ENCODE measurements around the gene CYP4A22.
"Not testable (repeated sequence)": the region's sequence is repeated elsewhere in the genome, so short reads cannot be mapped to it uniquely, and the experiment has no call there.

The CYP4A22 gene, protein sequence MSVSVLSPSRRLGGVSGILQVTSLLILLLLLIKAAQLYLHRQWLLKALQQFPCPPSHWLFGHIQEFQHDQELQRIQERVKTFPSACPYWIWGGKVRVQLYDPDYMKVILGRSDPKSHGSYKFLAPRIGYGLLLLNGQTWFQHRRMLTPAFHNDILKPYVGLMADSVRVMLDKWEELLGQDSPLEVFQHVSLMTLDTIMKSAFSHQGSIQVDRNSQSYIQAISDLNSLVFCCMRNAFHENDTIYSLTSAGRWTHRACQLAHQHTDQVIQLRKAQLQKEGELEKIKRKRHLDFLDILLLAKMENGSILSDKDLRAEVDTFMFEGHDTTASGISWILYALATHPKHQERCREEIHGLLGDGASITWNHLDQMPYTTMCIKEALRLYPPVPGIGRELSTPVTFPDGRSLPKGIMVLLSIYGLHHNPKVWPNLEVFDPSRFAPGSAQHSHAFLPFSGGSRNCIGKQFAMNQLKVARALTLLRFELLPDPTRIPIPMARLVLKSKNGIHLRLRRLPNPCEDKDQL

GRCh38 chr1:47137198-47137597 is at the start of gene CYP4A22:
CYP4A22 (plus strand) TSS chr1:47137441; CDS start chr1:47137486, 45 bp downstream.
- in situ Hi-C loops (cut with MboI; ENCODE audit: low sequenced_read_pairs): no loop called here

- in situ Hi-C loops (cut with MboI; ENCODE audit: low sequenced_read_pairs): not testable (repeated sequence)
Measured at GRCh38 chr1:47089356-47089755, 47.9 kb upstream of the CYP4A22 start.

DNA sequence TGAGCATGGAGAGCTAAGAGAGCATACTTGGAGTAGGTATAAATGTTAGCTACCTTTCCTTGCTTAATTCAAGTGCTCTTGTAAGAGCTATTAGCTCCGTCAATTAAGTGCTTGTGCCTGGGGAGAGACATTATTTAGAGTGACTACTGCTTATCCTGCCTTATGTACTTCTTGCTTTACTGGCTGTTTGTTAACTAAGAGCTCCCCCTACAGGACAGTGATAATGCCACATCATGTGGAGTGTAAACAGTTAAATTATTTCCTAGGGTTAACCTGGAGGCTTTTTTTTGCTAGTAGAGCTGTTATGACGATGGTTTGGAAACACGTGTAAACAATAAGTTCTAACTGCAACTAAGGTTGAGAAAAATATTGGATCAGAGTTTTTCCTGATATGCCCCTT is 45.8 kb upstream of the CYP4A22 start:
- in situ Hi-C loops (cut with MboI; ENCODE audit: low sequenced_read_pairs): not testable (repeated sequence)

- in situ Hi-C loops (cut with MboI; ENCODE audit: low sequenced_read_pairs): no loop called here
Measured at GRCh38 chr1:47104816-47105215, 32.4 kb upstream of the CYP4A22 start.

GRCh38 chr1:47106792-47107191 is 30.4 kb upstream of the CYP4A22 start:
- in situ Hi-C loops (cut with MboI; ENCODE audit: low sequenced_read_pairs): no loop called here

DNA sequence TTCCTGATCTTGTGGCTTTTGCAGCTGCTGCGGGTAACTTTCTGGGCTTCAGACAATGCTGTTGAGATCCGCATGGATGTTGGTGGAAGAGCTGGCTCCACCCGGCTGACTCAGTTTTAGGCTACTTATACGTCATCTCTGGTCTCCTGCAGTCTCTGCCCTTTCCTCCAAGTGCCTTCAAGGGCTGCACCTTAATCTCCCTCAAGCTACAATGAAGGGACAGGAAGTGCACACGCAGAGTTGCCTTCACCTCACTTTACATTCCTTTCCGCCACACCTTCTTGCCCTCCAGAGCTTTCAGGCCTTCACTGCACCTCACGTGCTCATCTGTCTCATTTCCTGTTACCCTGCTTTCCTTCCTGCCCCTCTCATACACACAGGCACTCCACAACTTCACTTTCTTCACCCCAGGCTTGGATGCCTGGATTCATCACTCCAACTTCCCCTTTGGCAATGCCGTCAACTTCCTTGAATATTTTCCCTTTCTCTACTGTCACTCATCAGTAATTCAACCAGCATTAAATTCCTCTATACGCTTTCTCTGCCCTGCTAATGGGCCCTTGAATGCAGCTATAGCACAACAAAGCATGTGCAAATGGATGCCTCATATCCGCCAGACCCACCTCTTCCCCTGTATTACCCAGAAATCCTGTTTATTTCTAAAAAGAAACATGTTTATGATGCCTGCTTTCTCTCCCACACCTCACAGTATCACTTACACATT is 29.2 kb upstream of the CYP4A22 start:
- in situ Hi-C loops (cut with MboI; ENCODE audit: low sequenced_read_pairs): not testable (repeated sequence)

DNA sequence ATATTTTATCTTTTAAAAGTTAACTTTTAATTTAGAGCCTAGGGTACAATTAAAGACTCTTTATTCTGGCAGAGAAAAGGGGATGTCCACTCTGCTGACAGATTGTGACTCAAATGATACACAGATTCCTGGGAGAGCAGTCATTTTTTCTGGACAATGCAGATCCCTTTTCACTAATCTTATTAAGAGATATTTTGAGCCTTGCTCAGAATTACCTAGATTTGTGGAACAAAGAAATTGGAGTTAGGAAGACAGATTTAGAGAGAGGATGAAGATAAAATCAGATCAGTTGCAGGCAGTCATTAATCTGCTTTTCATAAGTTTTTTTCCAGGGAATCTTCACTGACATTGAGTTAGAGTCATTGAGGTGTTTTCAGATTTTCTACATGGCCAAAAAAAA is 27.8 kb upstream of the CYP4A22 start:
- in situ Hi-C loops (cut with MboI; ENCODE audit: low sequenced_read_pairs): not testable (repeated sequence)

DNA sequence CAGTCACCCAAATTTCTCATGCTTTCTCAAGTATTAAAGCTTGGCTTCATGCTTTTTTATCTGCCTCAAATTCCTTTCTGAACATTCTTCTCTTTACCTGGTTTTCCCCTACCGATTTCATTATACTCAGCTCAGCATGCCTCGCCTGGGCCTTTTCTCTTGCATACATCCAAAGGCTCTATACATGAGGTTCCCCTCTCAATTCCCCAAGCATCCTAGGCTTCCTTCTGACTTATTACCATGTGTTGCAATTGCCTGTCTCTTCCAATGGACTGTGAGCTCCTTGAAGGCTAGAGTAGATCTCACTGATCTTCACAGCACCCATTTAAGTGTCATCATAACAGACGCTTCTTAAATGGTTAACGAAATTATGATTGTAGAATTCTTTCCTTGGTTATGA is 24.1 kb upstream of the CYP4A22 start:
- in situ Hi-C loops (cut with MboI; ENCODE audit: low sequenced_read_pairs): no loop called here

DNA sequence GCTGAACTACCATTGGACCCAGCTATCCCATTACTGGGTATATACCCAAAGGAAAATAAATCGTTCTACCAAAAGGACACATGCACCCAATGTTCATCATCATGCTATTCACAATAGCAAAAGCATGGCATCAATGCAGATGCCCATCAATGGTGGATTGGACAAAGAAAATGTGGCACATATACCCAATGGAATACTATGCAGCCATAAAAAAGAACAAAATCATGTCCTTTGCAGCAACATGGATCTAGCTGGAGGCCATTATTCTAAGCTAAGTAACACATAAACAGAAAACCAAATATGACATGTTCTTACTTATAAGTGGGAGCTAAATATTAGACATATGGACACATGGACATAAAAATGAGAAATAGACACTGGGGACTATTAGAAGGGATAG is 16.2 kb upstream of the CYP4A22 start:
- in situ Hi-C loops (cut with MboI; ENCODE audit: low sequenced_read_pairs): not testable (repeated sequence)

DNA sequence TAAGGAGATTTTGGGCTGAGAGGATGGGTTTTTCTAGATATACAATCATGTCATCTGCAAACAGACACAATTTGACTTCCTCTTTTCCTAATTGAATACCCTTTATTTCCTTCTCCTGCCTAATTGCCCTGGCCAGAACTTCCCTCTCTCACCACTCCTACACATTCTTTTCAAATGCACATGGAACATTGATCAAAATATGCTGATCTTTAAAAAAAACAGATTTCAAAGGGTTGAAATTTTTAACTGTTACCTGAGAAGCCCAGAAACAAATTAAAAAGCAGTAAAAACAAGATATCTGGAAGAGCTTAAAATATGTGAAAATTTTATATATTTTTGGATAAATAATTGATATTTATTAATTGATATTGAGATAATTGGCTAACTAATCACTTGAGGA is 12.4 kb upstream of the CYP4A22 start:
- in situ Hi-C loops (cut with MboI; ENCODE audit: low sequenced_read_pairs): not testable (repeated sequence)

- in situ Hi-C loops (cut with MboI; ENCODE audit: low sequenced_read_pairs): not testable (repeated sequence)
Measured at GRCh38 chr1:47126997-47127396, 10.2 kb upstream of the CYP4A22 start.

GRCh38 chr1:47128221-47128620 is 9.0 kb upstream of the CYP4A22 start:
- in situ Hi-C loops (cut with MboI; ENCODE audit: low sequenced_read_pairs): no loop called here

DNA sequence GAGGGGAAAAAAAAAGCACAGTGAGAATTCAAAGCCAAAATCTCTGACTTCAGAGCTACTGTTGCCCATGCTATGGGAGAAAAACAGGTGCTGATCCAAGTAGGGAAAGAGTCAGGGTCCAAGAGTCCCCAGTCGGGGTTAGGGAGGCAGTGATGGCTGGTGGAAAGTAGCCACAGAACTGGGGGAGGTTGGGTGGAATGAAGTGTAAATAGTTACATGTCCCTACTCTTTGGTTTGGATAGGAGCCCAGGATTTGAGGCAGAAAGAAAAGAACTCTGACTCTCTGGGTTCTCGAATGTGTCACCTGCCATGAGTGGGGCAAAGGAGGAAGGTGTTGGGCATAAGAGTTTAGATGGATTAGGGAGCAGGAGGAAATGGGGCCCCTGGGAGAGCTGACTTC is 8.4 kb upstream of the CYP4A22 start:
- in situ Hi-C loops (cut with MboI; ENCODE audit: low sequenced_read_pairs): not testable (repeated sequence)

GRCh38 chr1:47129489-47130230 is 7.6 kb upstream of the CYP4A22 start:
- in situ Hi-C loops (cut with MboI; ENCODE audit: low sequenced_read_pairs): not testable (repeated sequence)

DNA sequence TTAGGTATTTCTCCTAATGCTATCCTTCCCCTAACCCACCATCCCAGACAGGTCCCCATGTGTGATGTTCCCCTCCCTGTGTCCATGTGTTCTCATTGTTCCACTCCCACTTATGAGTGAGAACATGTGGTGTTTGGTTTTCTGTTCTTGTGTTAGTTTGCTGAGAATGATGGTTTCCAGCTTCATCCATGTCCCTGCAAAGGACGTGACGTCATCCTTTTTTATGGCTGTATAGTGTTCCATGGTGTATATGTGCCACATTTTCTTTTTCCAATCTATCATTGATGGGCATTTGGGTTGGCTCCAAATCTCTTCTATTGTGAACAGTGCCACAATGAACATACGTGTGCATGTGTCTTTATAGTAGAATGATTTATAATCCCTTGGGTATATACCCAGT is 4.6 kb upstream of the CYP4A22 start:
- in situ Hi-C loops (cut with MboI; ENCODE audit: low sequenced_read_pairs): not testable (repeated sequence)

DNA sequence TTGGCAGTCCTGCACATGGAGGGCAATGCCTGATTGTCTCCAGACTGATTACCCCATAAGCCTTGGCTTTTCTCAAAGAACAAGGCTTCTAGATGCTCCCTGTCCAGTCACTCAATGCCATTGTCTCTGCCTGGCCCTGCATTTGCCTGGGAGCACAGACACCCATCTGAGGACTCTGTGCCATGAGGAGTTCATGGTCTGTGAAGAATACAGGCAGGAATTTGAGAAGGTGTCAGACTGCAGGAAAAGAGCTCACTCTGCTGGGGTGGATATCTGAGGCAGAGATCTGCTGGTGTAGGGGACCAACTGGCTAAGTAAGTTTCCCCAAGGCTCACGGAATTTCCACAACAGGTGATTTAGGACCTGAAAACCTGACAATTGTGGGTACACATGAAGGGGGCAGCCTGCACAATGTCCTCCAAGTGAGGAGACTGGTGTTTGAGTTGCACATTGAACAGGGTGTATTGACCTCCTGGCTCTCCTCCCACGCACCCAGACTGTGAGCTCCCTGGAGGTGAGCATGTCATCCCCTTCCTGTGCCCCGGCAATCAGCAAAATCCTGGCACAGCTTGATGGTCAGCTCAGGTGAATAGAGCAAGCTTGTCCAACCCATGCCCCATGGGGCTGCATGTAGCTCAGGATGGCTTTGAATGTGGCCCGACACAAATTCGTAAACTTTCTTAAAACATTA is 829 bp downstream of the CYP4A22 start:
- in situ Hi-C loops (cut with MboI; ENCODE audit: low sequenced_read_pairs): no loop called here

- in situ Hi-C loops (cut with MboI; ENCODE audit: low sequenced_read_pairs): not testable (repeated sequence)
Measured at GRCh38 chr1:47140358-47140757, 3.1 kb downstream of the CYP4A22 start.

GRCh38 chr1:47143654-47144053 is 6.4 kb downstream of the CYP4A22 start:
- in situ Hi-C loops (cut with MboI; ENCODE audit: low sequenced_read_pairs): not testable (repeated sequence)

DNA sequence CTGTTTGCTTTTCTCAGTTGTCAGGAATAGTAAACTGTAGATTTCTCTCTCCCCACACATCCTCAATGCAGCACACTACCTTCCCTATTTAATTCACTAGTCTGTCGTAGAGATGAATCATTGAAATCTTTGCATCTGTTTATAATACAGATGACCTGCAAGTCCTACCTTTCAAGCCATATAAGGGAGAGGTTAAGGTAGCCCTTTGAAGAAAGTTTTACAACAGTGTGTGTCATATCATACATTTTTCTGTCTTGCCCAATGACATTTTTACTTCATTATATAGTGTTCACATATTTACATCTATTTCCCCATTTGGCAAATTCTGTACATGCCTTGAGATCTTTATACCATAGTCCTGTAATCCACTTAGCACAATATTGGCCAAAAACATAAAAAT is 9.3 kb downstream of the CYP4A22 start:
- in situ Hi-C loops (cut with MboI; ENCODE audit: low sequenced_read_pairs): not testable (repeated sequence)

- in situ Hi-C loops (cut with MboI; ENCODE audit: low sequenced_read_pairs): no loop called here
Measured at GRCh38 chr1:47147047-47147785, 10.0 kb downstream of the CYP4A22 start.
